Neural cell (in vitro differentiated cells): ENCODE results near the gene SOX30. TPM values are rescaled to one million over a fixed set of nuclear protein-coding genes. Genes with fewer than 3 reads are reported as not detected.

Experiments used
- H2AFZ ChIP-seq: fragments of 200-600, 300-800 bp; sonication (generic), shearing (Covaris generic); 2 replicates; pipeline ENCODE4 v1.6.0; 2014; ENCODE audit warnings: low read depth, mild to moderate bottlenecking, antibody characterized with exemption, low read length, moderate library complexity
- H3F3A ChIP-seq: fragments of 200-600 bp; shearing (Covaris generic); 2 replicates; pipeline ENCODE4 v1.6.1; 2016; ENCODE audit warnings: mild to moderate bottlenecking, moderate library complexity, mixed read lengths, antibody characterized with exemption, low read length; ENCODE audit not compliant: insufficient read depth, poor library complexity, severe bottlenecking
- H3K27ac ChIP-seq: fragments of 200-600, 300-800 bp; sonication (generic), shearing (Covaris generic); 2 replicates; pipeline ENCODE4 v1.5.1; 2014; ENCODE audit warnings: mild to moderate bottlenecking, low read length, moderate library complexity
- H3K27me3 ChIP-seq: fragments of 300-800, 200-600 bp; sonication (generic), shearing (Covaris generic); 2 replicates; pipeline ENCODE4 v1.6.0; 2014; ENCODE audit warnings: mild to moderate bottlenecking, low read depth, low read length, moderate library complexity; ENCODE audit not compliant: insufficient read depth
- H3K36me3 ChIP-seq: fragments of 300-800, 200-600 bp; sonication (generic), shearing (Covaris generic); 2 replicates; pipeline ENCODE4 v1.5.1; 2014; ENCODE audit warnings: mild to moderate bottlenecking, antibody characterized with exemption, low read length, moderate library complexity; ENCODE audit not compliant: insufficient read depth
- H3K4me2 ChIP-seq: fragments of 300-800, 200-600 bp; sonication (generic), shearing (Covaris generic); 2 replicates; pipeline ENCODE4 v1.6.0; 2014; ENCODE audit warnings: mild to moderate bottlenecking, low read length
- H3K4me3 ChIP-seq: fragments of 300-800, 200-600 bp; sonication (generic), shearing (Covaris generic); 2 replicates; pipeline ENCODE4 v1.5.1; 2014; ENCODE audit warnings: mild to moderate bottlenecking, low read length, moderate library complexity
- H3K79me2 ChIP-seq: fragments of 200-600 bp; shearing (Covaris generic); replicated peaks from 2 replicates; pipeline ENCODE4 v1.6.0; 2014; ENCODE audit warnings: mild to moderate bottlenecking, low read length, moderate library complexity; ENCODE audit not compliant: insufficient read depth
- H3K9ac ChIP-seq: fragments of 300-800, 200-600 bp; sonication (generic), shearing (Covaris generic); 2 replicates; pipeline ENCODE4 v1.6.1; 2016; ENCODE audit warnings: mild to moderate bottlenecking, low read length, mixed read lengths
- H3K9me2 ChIP-seq: fragments of 200-600 bp; shearing (Covaris generic); 2 replicates; pipeline ENCODE4 v1.6.1; 2016; ENCODE audit warnings: mild to moderate bottlenecking, low read length, mixed read lengths; ENCODE audit not compliant: insufficient read depth
- H3K9me3 ChIP-seq: fragments of 200-600, 300-800 bp; sonication (generic), shearing (Covaris generic); 2 replicates; pipeline ENCODE4 v1.6.1; 2016; ENCODE audit warnings: mild to moderate bottlenecking, mixed run types, low read length, moderate library complexity, mixed read lengths
- H4K20me1 ChIP-seq: fragments of 200-600 bp; shearing (Covaris generic); 2 replicates; pipeline ENCODE4 v1.6.1; 2016; ENCODE audit warnings: mild to moderate bottlenecking, mixed run types; ENCODE audit not compliant: insufficient read depth
- CTCF ChIP-seq: fragments of 450-650 bp; IDR thresholded peaks from 2 replicates; pipeline ENCODE4 v1.5.1; 2014; ENCODE audit warnings: antibody characterized with exemption, mild to moderate bottlenecking, moderate library complexity; ENCODE audit not compliant: poor library complexity, severe bottlenecking
- EP300 ChIP-seq: fragments of 450-650 bp; conservative IDR thresholded peaks from 2 replicates; pipeline ENCODE4 v1.6.1; 2014; ENCODE audit warnings: antibody characterized with exemption, mild to moderate bottlenecking, moderate library complexity; ENCODE audit not compliant: poor library complexity, severe bottlenecking
- EZH2 ChIP-seq: fragments of 200-600, 300-800 bp; shearing (Covaris generic), sonication (generic); IDR thresholded peaks from 2 replicates; pipeline ENCODE4 v1.6.1; 2014; ENCODE audit warnings: antibody characterized with exemption, low read length, borderline replicate concordance, mild to moderate bottlenecking; ENCODE audit not compliant: insufficient read depth, poor library complexity, severe bottlenecking
- MXI1 ChIP-seq: fragments of 450-650 bp; conservative IDR thresholded peaks from 2 replicates; pipeline ENCODE4 v1.6.1; 2014; ENCODE audit warnings: antibody characterized with exemption, mild to moderate bottlenecking; ENCODE audit not compliant: poor library complexity, severe bottlenecking
- POLR2AphosphoS5 ChIP-seq: IDR thresholded peaks from 2 replicates; pipeline ENCODE4 v1.6.1; 2012
- RAD21 ChIP-seq: fragments of 450-650 bp; conservative IDR thresholded peaks from 2 replicates; pipeline ENCODE4 v1.6.1; 2014; ENCODE audit warnings: antibody characterized with exemption, mild to moderate bottlenecking, moderate library complexity
- REST ChIP-seq: IDR thresholded peaks from 2 replicates; pipeline ENCODE4 v1.6.1; 2012; ENCODE audit warnings: borderline replicate concordance
- SMC3 ChIP-seq: fragments of 450-650 bp; conservative IDR thresholded peaks from 2 replicates; pipeline ENCODE4 v1.6.1; 2014; ENCODE audit warnings: antibody characterized with exemption, mild to moderate bottlenecking, moderate library complexity; ENCODE audit not compliant: poor library complexity
- TAF1 ChIP-seq: IDR thresholded peaks from 2 replicates; pipeline ENCODE4 v1.6.1; 2012; ENCODE audit warnings: low read depth
- polyA plus RNA-seq: library from polyadenylated mRNA; depleted of rRNA; stranded (reverse); fragments of >200 nt; gene quantifications from 2 replicates; pipeline ENCODE4 v1.2.3, GENCODE V29; 2014

The SOX30 gene
- polyA plus RNA-seq, 1 donor from 2014 or later: not detected

GRCh38 chr5:157594257-157594656, 58.0 kb downstream of the SOX30 start:
- no peak overlapping the region for H3K27ac ChIP-seq
- H3K36me3 ChIP-seq: no peaks in the 10 kb centered on the region
- H3K79me2 ChIP-seq: no peaks in the 10 kb centered on the region
- no peaks in the 10 kb centered on the region for H3K27me3 ChIP-seq
- H3F3A ChIP-seq: no peaks in the 10 kb centered on the region
- no peak overlapping the region for H3K4me3 ChIP-seq
- H2AFZ ChIP-seq: no peak overlapping the region
- no peaks in the 10 kb centered on the region for H3K9me3 ChIP-seq
- no peak overlapping the region for H3K9ac ChIP-seq
- H3K4me2 ChIP-seq: no peak overlapping the region
- no peaks in the 10 kb centered on the region for H3K9me2 ChIP-seq
- no peak for TF ChIP-seq POLR2AphosphoS5
- TF ChIP-seq RAD21: no peak
- TF ChIP-seq EP300: no peak
- no peak for TF ChIP-seq EZH2
- no peak for TF ChIP-seq TAF1
- no peak for TF ChIP-seq SMC3
- TF ChIP-seq MXI1: no peak
- TF ChIP-seq REST: no peak
- no peaks in the 10 kb centered on the region for H4K20me1 ChIP-seq

- no peaks in the 10 kb centered on the region for H3K79me2 ChIP-seq
- H3K9me2 ChIP-seq: no peaks in the 10 kb centered on the region
- H3K4me3 ChIP-seq: no peak overlapping the region
- no peak overlapping the region for H2AFZ ChIP-seq
- no peak overlapping the region for H3K9ac ChIP-seq
- TF ChIP-seq EP300 (no peak), MXI1 (no peak), POLR2AphosphoS5 (no peak), REST (no peak), SMC3 (no peak), TAF1 (no peak), CTCF (no peak), EZH2 (no peak), RAD21 (no peak)
- H3K27me3 ChIP-seq: no peaks in the 10 kb centered on the region
- no peaks in the 10 kb centered on the region for H3F3A ChIP-seq
- no peaks in the 10 kb centered on the region for H3K36me3 ChIP-seq
- no peak overlapping the region for H3K4me2 ChIP-seq
- no peaks in the 10 kb centered on the region for H3K9me3 ChIP-seq
- H4K20me1 ChIP-seq: no peaks in the 10 kb centered on the region
- H3K27ac ChIP-seq: no peak overlapping the region
These were observed 59.0 kb downstream of the SOX30 start for GRCh38 chr5:157593052-157593757.
